Heart right ventricle (tissue), 16 donors: ENCODE measurements around the gene GDE1. TPM values are rescaled to one million over a fixed set of nuclear protein-coding genes. Genes with fewer than 3 reads are reported as not detected.

Experiments
- ATAC-seq, 8 donors: fragments of 200-7000 bp; cut with Tn5 transposase; one replicate each; pipeline ENCODE4 v1.9.1; 2020; ENCODE audit warnings: mild to moderate bottlenecking in 8 of 8, moderate library complexity in 8 of 8, moderate number of reproducible peaks in 1 of 8
- DNase-seq, 2 donors: peaks; one replicate each; pipeline ENCODE4 v3.0.0-alpha.2; 2020
- H3K27ac ChIP-seq, 10 donors: fragments of 200-600 bp; sonication (generic) in 2 of 10; one replicate each; pipeline versions ENCODE4 v1.5.0 to v1.8.0; 2020 to 2022; ENCODE audit warnings: mild to moderate bottlenecking in 3 of 10
- H3K27me3 ChIP-seq, 7 donors: fragments of 200-600 bp; one replicate each; pipeline ENCODE4 v1.8.0; 2021 to 2022; ENCODE audit warnings: mild to moderate bottlenecking in 2 of 7
- H3K36me3 ChIP-seq, 9 donors: fragments of 200-600 bp; sonication (generic) in 1 of 9; one replicate each; pipeline versions ENCODE4 v1.5.0 to v1.8.0; 2020 to 2022; ENCODE audit warnings: mild to moderate bottlenecking in 2 of 9
- H3K4me1 ChIP-seq, 9 donors: fragments of 200-600 bp; sonication (generic) in 1 of 9; one replicate each; pipeline versions ENCODE4 v1.5.0 to v1.8.0; 2020 to 2022; ENCODE audit warnings: mild to moderate bottlenecking in 4 of 9
- H3K4me3 ChIP-seq, 10 donors: fragments of 200-600 bp; sonication (generic) in 2 of 10; one replicate each; pipeline versions ENCODE4 v1.5.0 to v1.8.0; 2020 to 2022; ENCODE audit warnings: mild to moderate bottlenecking in 7 of 10, moderate library complexity in 2 of 10
- H3K9me3 ChIP-seq, 11 donors: fragments of 200-600 bp in 10 of 11; sonication (generic) in 2 of 11; one replicate each; pipeline versions ENCODE4 v1.5.0 to v1.8.0; 2013 to 2022; ENCODE audit warnings: mild to moderate bottlenecking in 2 of 11, control low read depth in 1 of 11, moderate library complexity in 1 of 11
- CTCF ChIP-seq, 9 donors: fragments of 200-600 bp; sonication (generic) in 2 of 9; IDR thresholded peaks; one replicate each; pipeline versions ENCODE4 v1.5.0 to v1.8.0; 2021 to 2022; ENCODE audit warnings: antibody characterized with exemption in 9 of 9, mild to moderate bottlenecking in 5 of 9, moderate library complexity in 1 of 9
- WGBS, 2 donors: extraction: QIAGEN DNeasy Blood & Tissue Kit; methylation state at CpG; one replicate each; pipeline ENCODE4 v1.1.7; 2013; ENCODE audit warnings: inconsistent platforms in 1 of 2; 5-methylcytosine and 5-hydroxymethylcytosine counted together
- intact Hi-C, 10 donors: fragments of 100-400 bp; cut with DNase I; formaldehyde crosslinking; loops; one replicate each; pipeline versions ENCODE4 v1.11.1 to v1.14.2; 2022
- polyA plus RNA-seq, 2 donors: library from polyadenylated mRNA; stranded (reverse); fragments of 200-250 nt; gene quantifications; one replicate each; pipeline ENCODE4 v1.2.3, GENCODE V29; 2013
- total RNA-seq, 10 donors: library from RNA; stranded (reverse); fragmentation: NEBNext Ultra II Directional in 3 of 10; extraction: Animal tissue kit (Norgen Biotek cat#: 25700) in 3 of 10; gene quantifications; one replicate each; pipeline versions ENCODE4 v1.2.1 to v1.2.4, GENCODE V29; 2021 to 2023
- donor health status: Arrhythmogenic right ventricular cardiomyopathy.
- donor health status: ischemic (EF 13 %, LVEDD 7.1; RV severe dilation, severe dysfunction).
- donor health status: healthy with polysubstance abuse.
- donor health status: DM: no; HTN: yes; CAD: no.
- donor health status: DM: no; HTN: no; CAD: no.
- donor health status: ischemic (EF 25% LVEDD 6.9; RV normal size, moderate dysfunction).
- donor health status: ischemic (EF 25% LVEDD 5.7; RV mildly dilated, moderate dysfunction).
- donor health status: healthy.
- donor health status: DM: yes; HTN: yes; CAD: no.
- donor health status: Ischemic cardiomyopathy.
- donor health status: ischemic (EF 35%, LVEDD 5.7; RV mildly dilated, moderate dysfunction).
- donor health status: nonischemic (EF 11% LVEDD 7.7; RV severe dilation, severe dysfunction).
- donor health status: DM: yes; HTN: yes; CAD: no.
- donor health status: PGD.
- donor health status: ischemic (EF 29% LVEDD 5.4; RV normal size, mild dysfunction).
- donor health status: nonischemic (EF 23%, LVEDD 6.1; RV moderate dilation, normal function).

GDE1 gene
- total and polyA plus RNA-seq, 12 donors: 31.9 to 128 (median 108) TPM

GRCh38 chr16:19482291-19482690, 39.6 kb downstream of the GDE1 start:
- 90 to 95% methylated on average over 1 of the region's 1 CpG for WGBS, 2 donors
- TF ChIP-seq CTCF (IDR thresholded peaks at IDR 0.05): no peak
- no peaks in the 10 kb centered on the region for H3K9me3 ChIP-seq
- H3K27ac ChIP-seq: no peak overlapping the region
- no peak overlapping the region for H3K4me3 ChIP-seq
- intact Hi-C loops: no loop called here
- DNase-seq (no peak), ATAC-seq (no peak)
- no peaks in the 10 kb centered on the region for H3K36me3 ChIP-seq
- no peaks in the 10 kb centered on the region for H3K4me1 ChIP-seq
- H3K27me3 ChIP-seq: peaks cover 0 to 11% (median 0%) of the 10 kb centered on the region in 7 donors

GRCh38 chr16:19481769-19482168, 40.1 kb downstream of the GDE1 start:
- intact Hi-C loops: no loop called here
- H3K36me3 ChIP-seq: no peaks in the 10 kb centered on the region
- H3K27me3 ChIP-seq: peaks cover 0 to 11% (median 0%) of the 10 kb centered on the region in 7 donors
- no peaks in the 10 kb centered on the region for H3K9me3 ChIP-seq
- TF ChIP-seq CTCF (IDR thresholded peaks at IDR 0.05): no peak
- H3K4me3 ChIP-seq: no peak overlapping the region
- H3K27ac ChIP-seq: no peak overlapping the region
- ATAC-seq (no peak), DNase-seq (no peak)
- no peaks in the 10 kb centered on the region for H3K4me1 ChIP-seq
- 84 to 86% methylated on average over 5 of the region's 5 CpGs for WGBS, 2 donors

- no peak for TF ChIP-seq CTCF (IDR thresholded peaks at IDR 0.05)
- Histone ChIP-seq H3K4me3 (no peak overlapping the region), H3K36me3 (no peaks in the 10 kb centered on the region), H3K27ac (no peak overlapping the region), H3K27me3 (peaks cover 0 to 11% (median 0%) of the 10 kb centered on the region in 7 donors), H3K9me3 (no peaks in the 10 kb centered on the region), H3K4me1 (no peaks in the 10 kb centered on the region)
- WGBS, 2 donors: 78 to 92% methylated on average over 2 of the region's 2 CpGs
- DNase-seq: no peak
- ATAC-seq: no peak
- intact Hi-C loops: no loop called here
Observed at GRCh38 chr16:19481296-19481695, 40.6 kb downstream of the GDE1 start.

GRCh38 chr16:19479302-19479721, 42.6 kb downstream of the GDE1 start:
- H3K9me3 ChIP-seq: no peaks in the 10 kb centered on the region
- peaks cover 0 to 11% (median 0%) of the 10 kb centered on the region in 7 donors for H3K27me3 ChIP-seq
- TF ChIP-seq CTCF (IDR thresholded peaks at IDR 0.05): no peak
- ATAC-seq (no peak), DNase-seq (no peak)
- no peaks in the 10 kb centered on the region for H3K36me3 ChIP-seq
- no peaks in the 10 kb centered on the region for H3K4me1 ChIP-seq
- WGBS, 2 donors: 75 to 77% methylated on average over 3 of the region's 3 CpGs
- H3K4me3 ChIP-seq: no peak overlapping the region
- intact Hi-C loops: no loop called here
- H3K27ac ChIP-seq: no peak overlapping the region
